Stimulated activated naive B cell treated with anti-CD40 and anti-IgM and Interleukin-4, amounts not matched to agents 10 μg/mL and 1 μg/mL and 100 μg/mL, for 72 hours (primary cell): ENCODE data around the gene HMBS.

Experiments
- ATAC-seq, 2 donors: fragments of 150-1000 bp; cut with Tn5 transposase; replicated peaks; 2 replicates each; pipeline ENCODE4 v1.10.0; 2021; ENCODE audit warnings: moderate library complexity in 1 of 2
- DNase-seq: peaks from one replicate; pipeline ENCODE4 v3.0.0; 2021
- H3K27ac Mint-ChIP-seq: one replicate; pipeline ENCODE4 v1.8.0; 2022; ENCODE audit warnings: mild to moderate bottlenecking, mixed read lengths
- H3K27me3 Mint-ChIP-seq, 2 donors: one replicate each; pipeline ENCODE4 v1.8.0; 2022; ENCODE audit warnings: mixed read lengths in 2 of 2
- H3K36me3 Mint-ChIP-seq, 2 donors: one replicate each; pipeline ENCODE4 v1.8.0; 2022; ENCODE audit warnings: mixed read lengths in 2 of 2, mild to moderate bottlenecking in 1 of 2
- H3K4me1 Mint-ChIP-seq, 2 donors: one replicate each; pipeline ENCODE4 v1.8.0; 2022; ENCODE audit warnings: mixed read lengths in 2 of 2, mild to moderate bottlenecking in 1 of 2
- H3K4me3 Mint-ChIP-seq, 2 donors: one replicate each; pipeline ENCODE4 v1.8.0; 2022; ENCODE audit warnings: mild to moderate bottlenecking in 2 of 2, mixed read lengths in 2 of 2, moderate library complexity in 1 of 2
- H3K9me3 Mint-ChIP-seq, 2 donors: one replicate each; pipeline ENCODE4 v1.8.0; 2022; ENCODE audit warnings: mixed read lengths in 2 of 2, mild to moderate bottlenecking in 1 of 2

Gene HMBS

DNA sequence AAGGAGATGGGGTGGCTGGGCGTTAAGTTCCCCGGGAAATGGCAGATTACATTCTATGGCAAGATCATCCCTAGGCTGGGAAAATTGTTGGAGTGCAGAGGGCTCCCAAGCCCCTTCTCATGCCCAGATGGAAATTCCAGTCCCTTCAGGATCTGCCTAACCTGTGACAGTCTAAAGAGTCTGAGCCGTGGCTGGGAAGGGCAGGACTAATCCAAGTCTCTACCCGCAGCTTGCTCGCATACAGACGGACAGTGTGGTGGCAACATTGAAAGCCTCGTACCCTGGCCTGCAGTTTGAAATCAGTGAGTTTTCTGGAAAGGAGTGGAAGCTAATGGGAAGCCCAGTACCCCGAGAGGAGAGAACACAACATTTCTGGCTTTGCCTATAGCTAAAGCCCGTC lies 3.7 kb downstream of the HMBS start:
- Mint-ChIP-seq H3K36me3 (peaks cover 19 to 30% of the 10 kb centered on the region in 2 donors), H3K27me3 (no peaks in the 10 kb centered on the region), H3K9me3 (no peaks in the 10 kb centered on the region), H3K27ac (no peak overlapping the region), H3K4me1 (peaks cover 24 to 43% of the 10 kb centered on the region in 2 donors), H3K4me3 (no peak overlapping the region)
- ATAC-seq (no peak), DNase-seq (no peak)

DNA sequence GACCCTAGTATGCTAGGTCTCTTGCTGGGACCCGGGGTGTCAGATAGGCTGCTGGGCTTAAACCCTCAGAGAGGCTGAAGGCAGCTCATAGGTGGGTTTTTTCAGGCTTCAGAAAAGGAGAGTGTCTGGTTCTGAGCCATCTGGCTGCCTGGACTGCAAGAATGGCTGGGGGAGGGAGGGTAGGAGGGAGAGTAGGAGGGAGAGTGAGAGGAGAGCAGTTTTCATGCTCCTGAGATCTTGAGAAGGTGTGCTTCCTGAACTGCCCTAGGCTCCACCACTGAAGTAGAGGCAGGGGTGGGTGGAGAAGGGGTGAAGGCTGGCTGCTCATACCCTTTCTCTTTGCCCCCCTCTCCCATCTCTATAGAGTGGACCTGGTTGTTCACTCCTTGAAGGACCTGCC lies 4.6 kb downstream of the HMBS start:
- peaks cover 25 to 39% of the 10 kb centered on the region in 2 donors for H3K36me3 Mint-ChIP-seq
- H3K27me3 Mint-ChIP-seq: no peaks in the 10 kb centered on the region
- no peak for ATAC-seq
- H3K4me3 Mint-ChIP-seq: no peak overlapping the region
- peaks cover 24 to 51% of the 10 kb centered on the region in 2 donors for H3K4me1 Mint-ChIP-seq
- H3K9me3 Mint-ChIP-seq: no peaks in the 10 kb centered on the region
- H3K27ac Mint-ChIP-seq: no peak overlapping the region
- DNase-seq: no peak

DNA sequence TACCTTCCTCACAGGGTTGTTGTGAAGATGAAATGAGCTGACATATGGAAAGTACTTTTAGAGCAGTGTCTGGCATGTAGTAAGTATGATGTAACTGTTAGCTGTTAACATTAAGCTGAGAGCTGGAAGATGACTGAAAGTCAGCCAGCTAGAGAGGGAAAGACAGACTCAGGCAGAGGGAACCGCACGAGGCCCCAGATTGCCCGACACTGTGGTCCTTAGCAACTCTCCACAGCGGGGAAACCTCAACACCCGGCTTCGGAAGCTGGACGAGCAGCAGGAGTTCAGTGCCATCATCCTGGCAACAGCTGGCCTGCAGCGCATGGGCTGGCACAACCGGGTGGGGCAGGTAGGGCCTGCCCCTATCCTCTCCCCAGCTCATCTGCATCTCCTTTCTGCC lies 6.5 kb downstream of the HMBS start:
- no peak for ATAC-seq

DNA sequence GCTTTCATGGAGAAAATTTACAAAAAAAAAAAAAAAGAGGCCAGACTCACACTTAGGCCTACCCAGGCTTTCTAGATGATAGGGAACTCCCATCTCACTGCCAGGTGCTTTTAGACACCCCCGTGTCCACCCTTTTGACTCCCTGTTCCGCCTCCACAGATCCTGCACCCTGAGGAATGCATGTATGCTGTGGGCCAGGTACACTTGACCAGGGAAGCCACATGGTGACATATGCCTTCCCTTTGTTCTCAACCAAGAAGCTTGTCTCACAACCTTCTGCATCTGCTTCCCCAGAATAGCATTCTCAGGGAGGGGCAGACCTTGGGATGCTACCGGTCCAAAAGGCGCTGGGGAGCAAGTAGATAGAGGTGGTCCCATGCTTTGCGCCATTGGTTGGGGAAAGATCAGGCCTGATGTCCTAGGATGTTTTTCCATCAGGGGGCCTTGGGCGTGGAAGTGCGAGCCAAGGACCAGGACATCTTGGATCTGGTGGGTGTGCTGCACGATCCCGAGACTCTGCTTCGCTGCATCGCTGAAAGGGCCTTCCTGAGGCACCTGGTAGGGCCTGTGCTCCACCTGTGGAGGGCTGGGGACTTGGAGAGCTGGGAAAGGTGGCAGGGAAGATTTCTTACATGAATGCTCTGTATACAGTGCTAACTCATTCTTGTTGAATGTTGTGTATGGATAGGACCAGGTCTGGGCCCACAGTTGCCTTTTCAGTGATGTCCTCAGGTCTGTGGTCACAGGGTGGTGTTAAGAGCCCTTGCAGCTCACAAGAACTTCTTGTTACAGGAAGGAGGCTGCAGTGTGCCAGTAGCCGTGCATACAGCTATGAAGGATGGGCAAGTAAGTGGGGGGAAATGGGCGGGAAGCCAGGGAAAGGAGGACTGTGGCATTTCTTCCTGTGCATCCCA lies 7.5 kb downstream of the HMBS start:
- DNase-seq (no peak), ATAC-seq (no peak)
- Mint-ChIP-seq H3K4me3 (peak overlapping the region; percentile 19 to 29), H3K9me3 (no peaks in the 10 kb centered on the region), H3K27ac (no peak overlapping the region), H3K4me1 (peaks cover 21 to 62% of the 10 kb centered on the region in 2 donors), H3K36me3 (peaks cover 37 to 50% of the 10 kb centered on the region in 2 donors), H3K27me3 (no peaks in the 10 kb centered on the region)

More for the DNA sequence above, 6.5 kb downstream of the HMBS start:
- no peak overlapping the region for H3K27ac Mint-ChIP-seq
- peaks cover 31 to 43% of the 10 kb centered on the region in 2 donors for H3K36me3 Mint-ChIP-seq
- peaks cover 21 to 56% of the 10 kb centered on the region in 2 donors for H3K4me1 Mint-ChIP-seq
- H3K27me3 Mint-ChIP-seq: no peaks in the 10 kb centered on the region
- no peak overlapping the region for H3K4me3 Mint-ChIP-seq
- no peak for DNase-seq
- H3K9me3 Mint-ChIP-seq: no peaks in the 10 kb centered on the region

DNA sequence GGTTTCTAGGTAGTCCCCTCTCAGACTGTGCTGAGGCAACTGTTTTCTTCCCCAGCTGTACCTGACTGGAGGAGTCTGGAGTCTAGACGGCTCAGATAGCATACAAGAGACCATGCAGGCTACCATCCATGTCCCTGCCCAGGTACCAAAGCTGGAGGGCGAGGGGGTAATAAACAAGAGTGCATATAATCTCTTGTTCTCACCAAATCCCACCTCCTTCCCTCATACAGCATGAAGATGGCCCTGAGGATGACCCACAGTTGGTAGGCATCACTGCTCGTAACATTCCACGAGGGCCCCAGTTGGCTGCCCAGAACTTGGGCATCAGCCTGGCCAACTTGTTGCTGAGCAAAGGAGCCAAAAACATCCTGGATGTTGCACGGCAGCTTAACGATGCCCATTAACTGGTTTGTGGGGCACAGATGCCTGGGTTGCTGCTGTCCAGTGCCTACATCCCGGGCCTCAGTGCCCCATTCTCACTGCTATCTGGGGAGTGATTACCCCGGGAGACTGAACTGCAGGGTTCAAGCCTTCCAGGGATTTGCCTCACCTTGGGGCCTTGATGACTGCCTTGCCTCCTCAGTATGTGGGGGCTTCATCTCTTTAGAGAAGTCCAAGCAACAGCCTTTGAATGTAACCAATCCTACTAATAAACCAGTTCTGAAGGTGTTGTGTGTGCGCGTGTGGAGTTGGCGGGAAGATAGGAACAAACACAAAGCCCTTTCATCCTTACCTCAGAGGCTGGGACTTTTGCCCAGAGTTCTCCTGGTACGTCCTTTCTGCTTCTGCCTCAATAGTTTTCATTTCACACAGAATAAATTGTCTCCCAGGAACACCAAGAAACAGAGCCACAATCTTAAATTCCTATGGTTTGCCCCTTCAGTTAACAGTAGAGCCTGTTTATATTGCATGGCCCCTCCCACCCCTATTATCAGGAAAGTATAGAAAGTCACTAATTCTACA lies 8.5 kb downstream of the HMBS start:
- ATAC-seq: no peak
- peaks cover 43 to 54% of the 10 kb centered on the region in 2 donors for H3K36me3 Mint-ChIP-seq
- H3K9me3 Mint-ChIP-seq: no peaks in the 10 kb centered on the region
- DNase-seq: no peak
- H3K4me3 Mint-ChIP-seq: peak overlapping the region; percentile 93 to 97
- H3K4me1 Mint-ChIP-seq: peaks cover 21 to 61% of the 10 kb centered on the region in 2 donors
- H3K27ac Mint-ChIP-seq: peak overlapping the region; percentile 95
- no peaks in the 10 kb centered on the region for H3K27me3 Mint-ChIP-seq

DNA sequence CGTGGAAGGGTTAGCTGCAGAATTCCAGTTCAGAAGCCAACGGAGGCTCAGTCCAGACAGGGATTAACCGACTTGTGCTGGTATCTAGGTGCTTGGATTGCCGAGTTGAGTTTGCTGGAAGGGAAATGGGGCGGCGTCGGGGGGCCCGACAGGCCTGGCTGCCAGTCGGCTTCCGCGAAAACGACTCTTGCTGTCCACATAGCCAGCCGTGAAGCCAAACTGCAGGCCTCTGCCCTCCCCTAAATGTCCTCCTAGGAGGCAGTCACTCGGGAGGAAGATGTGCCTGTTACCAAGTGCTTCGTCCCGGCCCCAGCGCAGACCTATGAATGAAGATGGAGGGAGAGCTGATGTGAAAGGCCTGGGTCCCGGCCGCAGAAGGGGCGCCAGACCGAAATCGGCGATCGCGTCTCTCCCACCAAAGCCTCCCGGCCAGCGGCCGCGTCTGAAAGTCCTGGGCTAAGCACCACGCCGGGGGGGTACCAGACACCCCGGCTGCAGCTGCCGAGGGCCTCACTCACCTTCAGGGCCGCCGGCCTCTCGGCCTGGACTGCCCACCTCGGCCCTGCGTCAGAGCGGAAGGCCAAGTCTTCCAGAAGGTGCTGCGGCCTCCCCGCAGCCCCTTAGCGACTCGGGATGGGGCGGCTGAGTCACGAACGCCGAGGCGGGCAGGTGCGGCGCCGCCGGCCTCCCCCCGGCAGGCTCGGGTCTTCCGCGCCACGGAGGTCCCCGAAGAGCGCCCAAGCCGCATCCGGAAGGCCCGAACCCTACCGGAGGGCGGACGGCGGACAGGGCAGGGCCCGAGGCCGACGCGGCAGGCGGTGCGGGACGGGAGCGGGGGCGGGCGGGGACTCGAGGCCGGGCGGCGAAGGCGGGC lies 9.5 kb downstream of the HMBS start:
- H3K27ac Mint-ChIP-seq: peak overlapping the region; percentile 97
- H3K4me3 Mint-ChIP-seq: peak overlapping the region; percentile 93 to 97
- H3K4me1 Mint-ChIP-seq: peaks cover 26 to 59% of the 10 kb centered on the region in 2 donors
- no peaks in the 10 kb centered on the region for H3K9me3 Mint-ChIP-seq
- ATAC-seq (peak; percentile 20 to 22), DNase-seq (peak; percentile 43)
- no peaks in the 10 kb centered on the region for H3K27me3 Mint-ChIP-seq
- H3K36me3 Mint-ChIP-seq: peaks cover 45 to 57% of the 10 kb centered on the region in 2 donors

DNA sequence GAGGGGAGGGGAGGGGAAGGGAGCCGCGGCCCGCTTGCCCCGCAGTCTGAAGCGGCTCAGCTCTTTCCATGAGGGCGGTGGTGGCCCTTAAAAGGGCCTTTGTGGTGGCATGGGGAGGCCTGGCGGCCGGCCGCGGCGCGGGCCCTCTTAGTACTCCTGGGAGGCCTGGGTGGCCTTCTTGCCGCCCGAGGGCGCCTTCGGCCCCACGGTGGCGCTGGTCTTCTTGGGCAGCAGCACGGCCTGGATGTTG lies 10.1 kb downstream of the HMBS start:
- ATAC-seq: peak; percentile 57 to 61
- H3K36me3 Mint-ChIP-seq: peaks cover 41 to 55% of the 10 kb centered on the region in 2 donors
- peak; percentile 66 for DNase-seq

DNA sequence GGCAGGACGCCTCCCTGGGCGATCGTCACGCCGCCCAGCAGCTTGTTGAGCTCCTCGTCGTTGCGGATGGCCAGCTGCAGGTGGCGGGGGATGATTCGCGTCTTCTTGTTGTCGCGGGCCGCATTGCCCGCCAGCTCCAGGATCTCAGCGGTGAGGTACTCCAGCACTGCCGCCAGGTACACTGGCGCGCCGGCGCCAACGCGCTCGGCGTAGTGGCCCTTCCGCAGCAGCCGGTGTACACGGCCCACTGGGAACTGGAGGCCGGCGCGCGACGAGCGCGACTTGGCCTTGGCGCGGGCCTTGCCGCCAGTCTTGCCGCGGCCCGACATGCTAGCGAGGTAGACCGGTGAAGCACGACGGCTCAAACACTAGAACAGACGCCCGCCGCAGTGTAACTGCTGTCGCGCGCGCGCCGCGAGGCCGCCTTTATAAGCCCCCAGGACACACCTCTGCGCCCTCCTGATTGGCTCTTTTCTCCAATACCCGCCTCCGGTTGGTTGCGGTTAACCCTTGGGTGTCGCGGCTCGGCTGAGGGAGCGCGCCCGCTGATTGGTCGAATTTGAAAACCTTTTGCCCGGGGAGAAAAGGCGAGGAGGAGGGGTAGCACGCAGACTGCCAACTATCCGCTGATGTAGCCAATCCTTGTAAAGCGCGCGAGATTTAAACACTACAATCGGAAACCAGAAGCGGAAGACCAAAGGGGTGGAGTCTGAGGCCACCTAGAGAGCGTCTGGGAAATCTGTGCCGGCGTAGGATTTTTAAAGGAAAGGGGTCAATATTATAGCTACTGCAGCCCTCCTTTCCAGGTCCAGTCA lies 10.6 kb downstream of the HMBS start:
- Mint-ChIP-seq H3K4me3 (peak overlapping the region; percentile 93 to 97), H3K4me1 (peaks cover 30 to 61% of the 10 kb centered on the region in 2 donors), H3K36me3 (peaks cover 35 to 50% of the 10 kb centered on the region in 2 donors), H3K9me3 (no peaks in the 10 kb centered on the region), H3K27me3 (no peaks in the 10 kb centered on the region), H3K27ac (peak overlapping the region; percentile 97)
- peak; percentile 99 for DNase-seq
- ATAC-seq: peak; percentile 88 to 92

More for the DNA sequence above, 10.1 kb downstream of the HMBS start:
- H3K27ac Mint-ChIP-seq: peak overlapping the region; percentile 97
- H3K4me1 Mint-ChIP-seq: peaks cover 26 to 61% of the 10 kb centered on the region in 2 donors
- peak overlapping the region; percentile 93 to 97 for H3K4me3 Mint-ChIP-seq
- no peaks in the 10 kb centered on the region for H3K27me3 Mint-ChIP-seq
- H3K9me3 Mint-ChIP-seq: no peaks in the 10 kb centered on the region

DNA sequence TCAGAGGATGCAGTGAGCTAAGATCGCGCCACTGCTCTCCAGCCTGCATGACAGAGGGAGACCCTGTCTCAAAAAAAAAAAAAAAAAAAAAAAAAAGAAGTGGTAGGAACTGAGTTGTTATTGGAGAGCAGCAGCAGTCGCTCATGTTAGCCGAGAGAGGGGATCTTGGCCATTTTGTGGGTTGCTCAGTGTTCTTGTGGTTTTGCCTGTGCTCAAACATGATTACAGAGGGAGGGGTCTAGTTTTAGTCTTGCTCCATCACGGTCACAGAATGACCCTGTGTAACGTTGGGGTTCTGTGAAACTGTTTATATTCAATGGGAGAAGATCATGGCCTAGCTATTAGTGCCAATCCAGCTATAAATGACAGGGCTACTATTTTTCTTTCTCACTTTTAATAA lies 15.0 kb downstream of the HMBS start:
- H3K27ac Mint-ChIP-seq: no peak overlapping the region
- DNase-seq: no peak
- H3K4me3 Mint-ChIP-seq: no peak overlapping the region
- H3K4me1 Mint-ChIP-seq: peaks cover 25 to 47% of the 10 kb centered on the region in 2 donors
- ATAC-seq: no peak
- peaks cover 20 to 27% of the 10 kb centered on the region in 2 donors for H3K36me3 Mint-ChIP-seq
- H3K9me3 Mint-ChIP-seq: no peaks in the 10 kb centered on the region
- H3K27me3 Mint-ChIP-seq: no peaks in the 10 kb centered on the region

DNA sequence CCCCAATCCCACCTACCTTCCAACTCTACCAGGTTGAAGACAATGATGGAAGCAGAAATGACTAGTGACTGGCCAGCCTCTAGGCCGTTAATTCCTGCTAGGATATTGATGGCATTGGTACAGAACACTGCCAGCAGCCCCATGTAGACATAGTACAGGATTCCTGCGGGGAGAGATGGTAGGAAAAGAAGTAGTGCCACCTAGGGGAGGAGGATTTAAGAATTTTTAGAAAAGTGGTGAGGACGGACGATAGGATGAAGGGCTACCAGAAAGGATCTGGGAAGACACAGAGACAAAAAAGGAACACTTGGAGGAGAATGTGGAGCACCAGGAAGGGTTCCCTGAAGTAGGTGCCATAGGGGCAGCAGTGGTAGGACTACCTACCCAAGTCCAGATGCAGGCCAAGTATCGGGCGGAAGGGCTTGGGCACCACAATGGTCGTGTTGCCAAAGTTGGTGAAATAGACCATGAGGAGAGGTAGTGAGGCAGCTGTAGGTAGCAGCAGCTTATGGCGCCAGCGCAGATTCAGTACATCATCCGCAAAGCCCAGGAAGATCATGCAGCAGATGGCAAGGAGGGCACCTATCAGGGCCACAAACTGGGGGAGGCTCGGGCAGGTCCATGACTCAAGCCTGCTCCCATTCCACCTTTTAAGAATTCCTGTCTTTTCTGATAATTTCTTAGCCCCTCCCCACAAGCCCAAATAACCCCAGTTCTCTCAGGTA lies 15.7 kb downstream of the HMBS start:
- ATAC-seq: no peak
- no peak overlapping the region for H3K27ac Mint-ChIP-seq
- DNase-seq: no peak
- peaks cover 25 to 40% of the 10 kb centered on the region in 2 donors for H3K4me1 Mint-ChIP-seq
- H3K36me3 Mint-ChIP-seq: peaks cover 15 to 23% of the 10 kb centered on the region in 2 donors
- no peaks in the 10 kb centered on the region for H3K9me3 Mint-ChIP-seq
- H3K27me3 Mint-ChIP-seq: no peaks in the 10 kb centered on the region
- H3K4me3 Mint-ChIP-seq: peak overlapping the region; percentile 93 to 97

DNA sequence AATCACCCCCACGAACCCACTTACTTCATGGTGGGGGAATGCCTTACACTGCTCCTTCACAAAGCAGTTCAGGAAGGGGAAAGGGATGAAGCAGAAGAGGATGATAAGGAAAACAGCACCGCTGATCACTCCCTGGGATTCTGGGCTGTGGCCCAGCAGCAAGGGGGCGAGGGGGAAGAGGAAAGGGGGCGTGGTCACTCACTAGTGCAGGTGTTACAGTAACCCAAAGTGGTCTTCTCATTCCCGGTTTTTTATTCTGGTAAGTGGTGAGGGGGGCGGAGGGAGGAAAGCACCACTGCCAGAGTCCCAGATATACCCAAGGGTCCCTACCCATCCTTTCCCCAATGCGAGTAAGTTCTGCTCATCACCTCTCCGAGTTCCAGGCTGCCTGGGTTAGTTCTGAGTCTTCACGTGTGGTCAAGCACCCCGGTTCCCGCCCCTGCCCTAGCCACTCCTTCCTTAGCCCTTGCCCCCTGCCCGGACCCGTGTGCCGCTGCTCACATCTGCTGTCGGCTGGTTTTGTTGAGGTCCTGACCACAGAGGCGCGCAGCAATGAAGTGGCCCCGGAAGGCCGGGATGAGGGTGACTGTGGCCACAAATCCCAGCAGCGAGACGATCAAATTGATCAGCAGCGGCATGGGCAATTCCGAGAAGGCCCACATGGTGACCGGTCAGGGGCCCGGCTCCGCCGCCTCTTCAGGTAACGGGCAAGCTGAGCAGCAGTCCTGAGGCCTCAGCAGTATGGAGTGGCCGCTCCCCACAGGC lies 16.5 kb downstream of the HMBS start:
- Mint-ChIP-seq H3K36me3 (peaks cover 15 to 23% of the 10 kb centered on the region in 2 donors), H3K27ac (peak overlapping the region; percentile 98), H3K27me3 (no peaks in the 10 kb centered on the region), H3K9me3 (no peaks in the 10 kb centered on the region), H3K4me1 (peaks cover 26 to 37% of the 10 kb centered on the region in 2 donors), H3K4me3 (peak overlapping the region; percentile 93 to 97)
- DNase-seq: no peak
- peak; percentile 32 to 34 for ATAC-seq
